Gastrocnemius medialis (tissue), 4 donors: ENCODE measurements around the gene PRR23E.

Experiments used
- CTCF ChIP-seq, 5 experiments: fragments of 450-650 bp in 3 of 5; fragments of 200-600 bp in 2 of 5; sonication (generic) in 2 of 5; IDR thresholded peaks in 4 of 5; conservative IDR thresholded peaks in 1 of 5; 1 replicate in 4 of 5; 2 replicates in 1 of 5; pipeline ENCODE4 v1.5.1; 2016 to 2019; ENCODE audit warnings: antibody characterized with exemption in 5 of 5, mild to moderate bottlenecking in 3 of 5, moderate library complexity in 3 of 5
- POLR2A ChIP-seq, 2 donors: fragments of 450-650 bp; IDR thresholded peaks; one replicate each; pipeline ENCODE4 v1.6.1; 2017; ENCODE audit warnings: antibody characterized with exemption in 2 of 2, mild to moderate bottlenecking in 2 of 2, moderate library complexity in 2 of 2

GRCh38 chr3:127165694-127166485, 27.0 kb upstream of the PRR23E start:
- no peak for TF ChIP-seq CTCF (IDR thresholded peaks at IDR 0.05 in 4 of 5, conservative IDR thresholded peaks at IDR 0.05 in 1 of 5)
- no peak for TF ChIP-seq POLR2A (IDR thresholded peaks at IDR 0.05)
